ENCODE results near the gene BRAT1. TPM values are rescaled to one million over a fixed set of nuclear protein-coding genes. Genes with fewer than 3 reads are reported as not detected.
A peak's percentile ranks its signal among the peaks of the same experiment; 100 is the strongest.

Gene BRAT1
- total RNA-seq, 2 experiments from 2014 or later, result 40.0 to 43.9 TPM

DNA sequence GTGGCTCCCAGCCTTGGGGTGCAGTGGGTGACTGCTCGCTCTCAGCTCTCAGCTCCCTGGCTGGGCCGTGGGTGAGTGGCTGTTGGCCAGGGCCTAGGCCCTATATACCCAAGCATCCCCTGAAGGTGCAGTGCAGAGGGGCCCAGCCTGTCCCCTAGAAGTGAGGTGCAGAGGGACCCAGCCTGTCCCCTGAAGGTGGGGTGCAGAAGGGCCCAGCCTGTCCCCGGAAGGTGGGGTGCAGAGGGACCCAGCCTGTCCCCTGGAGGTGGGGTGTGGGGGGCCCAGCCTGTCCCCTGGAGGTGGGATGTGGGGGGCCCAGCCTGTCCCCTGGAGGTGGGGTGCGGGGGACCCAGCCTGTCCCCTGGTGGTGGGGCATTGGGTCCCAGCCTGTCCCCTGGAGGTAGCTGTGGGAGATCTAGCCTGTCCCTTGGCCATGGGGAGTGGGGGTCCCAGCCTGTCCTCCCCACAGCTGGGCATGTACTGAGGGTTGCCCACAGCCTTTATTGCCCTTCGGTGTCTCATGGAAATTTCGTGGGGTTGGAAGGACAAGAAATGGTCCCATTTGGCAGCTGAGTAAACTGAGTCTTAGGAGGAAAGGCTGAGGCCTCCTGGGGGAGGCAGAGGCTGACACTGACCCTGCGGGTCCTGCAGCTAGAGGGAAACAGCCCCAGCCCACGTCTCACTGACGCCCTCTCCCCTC is 53.2 kb downstream of the BRAT1 start:
- Mint-ChIP-seq H3K27ac (no peak overlapping the region), H3K27me3 (peaks cover 8% of the 10 kb centered on the region), H3K9me3 (no peaks in the 10 kb centered on the region), H3K4me3 (no peak overlapping the region), H3K36me3 (ENCODE audit: low read depth) (no peaks in the 10 kb centered on the region), H3K4me1 (peaks cover 3% of the 10 kb centered on the region)
- CTCF ChIA-PET, result interaction anchor here (0.7 to 2.2 kb wide), 4 partner anchors 8 to 61 kb away, joined by 3 to 8 read pairs (median 4); no protein-coding TSS in a partner anchor
- no peak for DNase-seq
- POLR2A ChIA-PET, result no interaction called here

GRCh38 chr7:2500701-2501100 is 54.6 kb downstream of the BRAT1 start:
- Mint-ChIP-seq H3K4me1 (no peaks in the 10 kb centered on the region), H3K4me3 (no peak overlapping the region), H3K9me3 (no peaks in the 10 kb centered on the region), H3K27me3 (peaks cover 9% of the 10 kb centered on the region), H3K36me3 (ENCODE audit: low read depth) (no peaks in the 10 kb centered on the region), H3K27ac (no peak overlapping the region)
- ChIA-PET CTCF (interaction anchor here (1.9 to 2.2 kb wide), 2 partner anchors 10 to 209 kb away, joined by 5 to 8 read pairs; no protein-coding TSS in a partner anchor), POLR2A (no interaction called here)
- no peak for DNase-seq

DNA sequence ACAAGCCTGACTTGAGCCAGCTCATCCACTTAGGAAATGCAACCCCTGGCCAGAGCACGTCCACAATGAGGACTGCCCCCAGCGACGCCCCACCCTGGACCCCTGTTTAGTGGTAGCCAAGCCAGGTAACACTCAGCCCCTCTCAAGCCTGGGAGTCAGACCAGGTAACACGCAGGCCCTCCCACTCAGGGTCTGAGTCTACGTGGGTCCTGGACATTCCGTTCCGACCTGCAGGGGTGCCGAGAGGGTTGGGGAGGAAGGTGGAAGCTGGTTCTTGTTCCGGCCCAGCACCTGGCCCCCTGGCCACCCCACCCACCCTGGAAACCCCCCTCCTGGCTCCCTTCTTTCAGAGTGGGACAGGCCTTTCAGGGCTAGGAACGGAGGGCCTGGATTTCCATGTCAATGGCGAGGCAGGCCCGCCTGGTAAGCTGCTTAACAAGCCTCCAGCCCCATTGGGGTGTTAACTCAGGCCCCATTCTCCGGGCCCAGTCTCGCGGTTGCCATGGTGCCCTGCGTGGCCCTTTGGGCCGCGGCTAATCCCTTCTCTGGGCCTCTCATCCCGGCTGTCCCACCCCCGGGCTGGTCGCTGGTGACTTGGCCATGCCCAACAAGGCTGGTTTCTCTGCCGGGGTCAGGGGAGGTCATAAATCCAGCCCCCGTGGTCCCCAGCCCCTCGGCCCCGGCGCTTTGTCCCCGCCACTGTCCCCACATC is 55.4 kb downstream of the BRAT1 start:
- H3K9me3 Mint-ChIP-seq, result no peaks in the 10 kb centered on the region
- POLR2A ChIA-PET, result no interaction called here
- H3K36me3 Mint-ChIP-seq (ENCODE audit: low read depth), result no peaks in the 10 kb centered on the region
- no peak overlapping the region for H3K4me3 Mint-ChIP-seq
- peaks cover 9% of the 10 kb centered on the region for H3K27me3 Mint-ChIP-seq
- CTCF ChIA-PET, result interaction anchor here (1.2 to 1.9 kb wide), 3 partner anchors 12 to 210 kb away, joined by 3 to 6 read pairs (median 5); no protein-coding TSS in a partner anchor
- no peaks in the 10 kb centered on the region for H3K4me1 Mint-ChIP-seq
- no peak for DNase-seq
- no peak overlapping the region for H3K27ac Mint-ChIP-seq

DNA sequence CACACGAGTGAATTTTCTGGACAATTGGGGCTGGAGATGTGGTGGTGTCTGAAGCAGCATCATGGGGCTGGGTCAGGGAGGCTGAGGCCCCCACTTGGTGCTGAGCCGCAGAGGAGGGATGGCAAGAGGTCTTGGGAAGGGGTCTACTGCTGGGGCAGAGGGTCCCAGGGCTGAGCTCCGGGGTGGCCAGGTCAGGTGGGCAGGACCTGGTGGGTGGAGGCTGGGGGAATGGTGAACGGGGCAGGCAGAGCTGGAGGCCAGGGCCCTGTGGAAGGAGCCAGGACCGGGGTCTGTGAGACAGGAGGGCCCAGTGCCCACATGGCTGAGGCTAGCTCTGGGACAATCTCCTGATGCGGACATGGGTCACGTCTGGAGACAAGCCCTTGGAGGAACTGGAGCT is 56.1 kb downstream of the BRAT1 start:
- Mint-ChIP-seq H3K4me1 (no peaks in the 10 kb centered on the region), H3K27me3 (peaks cover 9% of the 10 kb centered on the region), H3K27ac (no peak overlapping the region), H3K9me3 (no peaks in the 10 kb centered on the region), H3K4me3 (no peak overlapping the region), H3K36me3 (ENCODE audit: low read depth) (no peaks in the 10 kb centered on the region)
- ChIA-PET CTCF (interaction anchor here (1.1 to 1.8 kb wide), 3 partner anchors 11 to 30 kb away, joined by 3 to 6 read pairs (median 4); no protein-coding TSS in a partner anchor), POLR2A (no interaction called here)
- DNase-seq, result no peak

GRCh38 chr7:2498708-2499107 is 56.6 kb downstream of the BRAT1 start:
- Mint-ChIP-seq H3K36me3 (ENCODE audit: low read depth) (no peaks in the 10 kb centered on the region), H3K4me1 (no peaks in the 10 kb centered on the region), H3K27me3 (peaks cover 9% of the 10 kb centered on the region), H3K9me3 (no peaks in the 10 kb centered on the region), H3K4me3 (no peak overlapping the region), H3K27ac (no peak overlapping the region)
- DNase-seq, result no peak
- CTCF ChIA-PET, result interaction anchor here (0.5 to 1.8 kb wide), 4 partner anchors 10 to 254 kb away, joined by 3 to 6 read pairs (median 4); no protein-coding TSS in a partner anchor
- POLR2A ChIA-PET, result no interaction called here

GRCh38 chr7:2497500-2498336 is 57.6 kb downstream of the BRAT1 start:
- H3K4me1 Mint-ChIP-seq, result no peaks in the 10 kb centered on the region
- no peak overlapping the region for H3K27ac Mint-ChIP-seq
- peaks cover 9% of the 10 kb centered on the region for H3K27me3 Mint-ChIP-seq
- POLR2A ChIA-PET, result no interaction called here
- CTCF ChIA-PET, result interaction anchor here (0.8 to 1.8 kb wide), 5 partner anchors 9 to 29 kb away, joined by 3 to 6 read pairs (median 4); no protein-coding TSS in a partner anchor
- H3K36me3 Mint-ChIP-seq (ENCODE audit: low read depth), result no peaks in the 10 kb centered on the region
- no peaks in the 10 kb centered on the region for H3K9me3 Mint-ChIP-seq
- no peak overlapping the region for H3K4me3 Mint-ChIP-seq
- DNase-seq, result no peak

- H3K4me3 Mint-ChIP-seq, result no peak overlapping the region
- H3K27ac Mint-ChIP-seq, result peak overlapping the region; percentile 2
- DNase-seq, result no peak
- peaks cover 9% of the 10 kb centered on the region for H3K27me3 Mint-ChIP-seq
- H3K9me3 Mint-ChIP-seq, result no peaks in the 10 kb centered on the region
- no peaks in the 10 kb centered on the region for H3K36me3 Mint-ChIP-seq (ENCODE audit: low read depth)
- ChIA-PET CTCF (interaction anchor here (1.5 to 1.6 kb wide), 2 partner anchors 18 to 28 kb away, joined by 3 to 4 read pairs; no protein-coding TSS in a partner anchor), POLR2A (no interaction called here)
- no peaks in the 10 kb centered on the region for H3K4me1 Mint-ChIP-seq
Observed at GRCh38 chr7:2497065-2497464, 58.3 kb downstream of the BRAT1 start.

GRCh38 chr7:2496375-2496774 is 58.9 kb downstream of the BRAT1 start:
- peaks cover 9% of the 10 kb centered on the region for H3K27me3 Mint-ChIP-seq
- no peaks in the 10 kb centered on the region for H3K4me1 Mint-ChIP-seq
- H3K27ac Mint-ChIP-seq, result no peak overlapping the region
- no peaks in the 10 kb centered on the region for H3K36me3 Mint-ChIP-seq (ENCODE audit: low read depth)
- no peak for DNase-seq
- ChIA-PET POLR2A (no interaction called here), CTCF (interaction anchor here (0.6 to 1.6 kb wide), 3 partner anchors 17 to 28 kb away, joined by 3 to 4 read pairs (median 3); no protein-coding TSS in a partner anchor)
- H3K9me3 Mint-ChIP-seq, result no peaks in the 10 kb centered on the region
- no peak overlapping the region for H3K4me3 Mint-ChIP-seq

DNA sequence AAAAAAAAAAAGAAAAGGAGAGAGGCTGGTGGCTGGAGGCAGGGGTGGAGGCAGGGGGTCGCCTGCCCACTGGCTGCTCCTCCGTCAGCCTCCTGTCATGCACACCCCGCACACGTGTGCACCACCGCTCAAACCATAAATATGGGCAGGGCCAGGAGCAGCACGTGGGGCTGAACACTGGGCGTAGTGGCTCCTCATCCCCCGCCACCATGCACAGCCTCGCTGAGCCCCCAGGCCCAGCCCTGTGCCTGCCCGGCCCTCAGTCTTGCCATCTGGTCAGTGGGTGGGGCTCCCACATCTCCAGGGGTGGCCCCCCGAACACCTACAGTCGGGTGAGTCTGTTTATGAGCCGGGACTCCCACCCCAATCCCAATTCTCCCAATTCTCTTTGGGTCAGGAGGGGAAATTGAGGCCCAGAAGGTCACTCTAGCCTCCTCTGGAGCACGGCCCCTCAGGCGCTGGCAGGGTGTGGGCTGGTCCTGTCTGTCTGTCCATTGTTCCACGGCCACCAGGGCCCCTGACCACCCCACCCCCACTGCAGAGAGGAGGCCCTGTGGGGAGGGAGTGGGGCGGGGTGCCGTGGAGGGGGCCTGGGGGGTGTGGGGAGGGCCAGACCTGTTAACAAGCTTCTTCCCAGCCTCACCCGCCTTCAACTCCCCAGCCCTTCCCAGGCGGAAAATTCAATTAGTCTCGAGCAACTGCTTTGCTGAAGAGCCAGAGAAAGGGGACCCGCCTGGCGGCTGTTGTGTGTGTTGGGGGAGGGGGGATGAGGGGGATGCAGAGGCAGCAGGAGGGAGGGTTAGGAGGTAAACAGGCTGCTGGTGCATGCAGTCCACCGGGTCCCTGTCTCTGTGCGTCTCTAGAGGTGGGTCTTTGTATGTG is 59.7 kb downstream of the BRAT1 start:
- CTCF ChIA-PET, result interaction anchor here (0.6 to 1.6 kb wide), 2 partner anchors 16 to 27 kb away, joined by 3 to 4 read pairs; no protein-coding TSS in a partner anchor
- H3K27me3 Mint-ChIP-seq, result peaks cover 9% of the 10 kb centered on the region
- DNase-seq, result no peak
- no peaks in the 10 kb centered on the region for H3K9me3 Mint-ChIP-seq
- no peaks in the 10 kb centered on the region for H3K4me1 Mint-ChIP-seq
- POLR2A ChIA-PET, result no interaction called here
- no peaks in the 10 kb centered on the region for H3K36me3 Mint-ChIP-seq (ENCODE audit: low read depth)
- H3K4me3 Mint-ChIP-seq, result no peak overlapping the region
- H3K27ac Mint-ChIP-seq, result no peak overlapping the region

GRCh38 chr7:2494191-2495130 is 60.9 kb downstream of the BRAT1 start:
- H3K4me3 Mint-ChIP-seq, result no peak overlapping the region
- no peaks in the 10 kb centered on the region for H3K36me3 Mint-ChIP-seq (ENCODE audit: low read depth)
- no peak for DNase-seq
- POLR2A ChIA-PET, result no interaction called here
- H3K27me3 Mint-ChIP-seq, result peaks cover 7% of the 10 kb centered on the region
- CTCF ChIA-PET, result no interaction called here
- H3K27ac Mint-ChIP-seq, result no peak overlapping the region
- no peaks in the 10 kb centered on the region for H3K9me3 Mint-ChIP-seq
- H3K4me1 Mint-ChIP-seq, result no peaks in the 10 kb centered on the region

Measured in activated CD4-positive, alpha-beta T cell treated with anti-CD3 and anti-CD28 coated beads, Interleukin-2, amount 10 ng/mL, durations not matched to agents 7 days and 5 days (primary cell).